ENCODE measurements around the gene SH3BP5.
A peak's percentile ranks its signal among the peaks of the same experiment; 100 is the strongest.

The SH3BP5 gene

DNA sequence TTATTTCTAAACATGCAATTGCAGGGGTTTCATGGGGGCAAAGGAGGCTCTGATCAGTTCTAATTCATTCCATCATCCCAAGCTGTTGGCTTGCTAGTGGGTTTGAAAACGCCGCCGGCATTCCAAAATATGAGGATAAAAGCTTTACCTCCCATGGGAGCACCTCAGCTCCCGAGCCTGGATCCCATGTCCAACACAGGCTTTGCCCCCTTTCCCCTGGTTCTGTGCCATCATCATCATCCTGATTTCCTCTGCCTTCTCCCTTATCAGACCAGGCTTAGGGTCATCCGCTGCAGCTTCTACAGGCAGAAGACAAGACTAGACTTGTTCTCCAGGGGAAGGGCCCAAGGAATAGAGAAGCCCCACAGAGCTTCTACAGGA lies 25.4 kb downstream of the SH3BP5 start:
- Histone ChIP-seq H3K9ac (ENCODE audit: low read length) (no peak overlapping the region), H3K23ac (ENCODE audit: low read length in 2 of 2) (no peak overlapping the region), H2BK120ac (ENCODE audit: low read depth, low read length) (no peak overlapping the region), H4K91ac (ENCODE audit: low read length) (no peak overlapping the region), H2BK5ac (ENCODE audit: low read depth, low read length, poor library complexity, severe bottlenecking) (no peak overlapping the region), H3K4me1 (ENCODE audit: control insufficient read depth, insufficient read depth, low read depth, low read length) (peaks cover 1% of the 10 kb centered on the region), H2BK12ac (ENCODE audit: low read length in 2 of 2) (peak overlapping the region in 1 of 2 experiments; percentile 8), H3K79me1 (replicated peaks; ENCODE audit: low read length, poor library complexity, severe bottlenecking) (peaks cover 2% of the 10 kb centered on the region), H2AFZ (ENCODE audit: low read depth, low read length) (no peak overlapping the region), H4K8ac (ENCODE audit: low read length) (no peak overlapping the region), H2AK5ac (ENCODE audit: low read length, severe bottlenecking) (no peak overlapping the region), H3K4me2 (ENCODE audit: low read length, poor library complexity, severe bottlenecking) (no peak overlapping the region), H3K18ac (ENCODE audit: low read depth in 1 of 2, low read length in 2 of 2) (no peak overlapping the region), H3K14ac (ENCODE audit: low read length in 2 of 2) (peak overlapping the region in 1 of 2 experiments; percentile 11), H3K9me3 (ENCODE audit: control insufficient read depth, low read length) (no peaks in the 10 kb centered on the region), H3K27me3 (ENCODE audit: control insufficient read depth in 1 of 2, insufficient read depth in 1 of 2, low read length in 2 of 2) (no peaks in the 10 kb centered on the region), H3K4me3 (ENCODE audit: insufficient read depth in 1 of 2, low read depth in 1 of 2, low read length in 2 of 2) (no peak overlapping the region), H3K27ac (ENCODE audit: low read length, poor library complexity, severe bottlenecking) (no peak overlapping the region), H2BK15ac (ENCODE audit: low read depth, poor library complexity, severe bottlenecking) (no peak overlapping the region), H3K4ac (ENCODE audit: low read depth in 1 of 2, low read length in 2 of 2) (no peak overlapping the region), H3K36me3 (ENCODE audit: control insufficient read depth in 1 of 2, insufficient read depth in 2 of 2, low read depth in 1 of 2, low read length in 2 of 2) (peaks cover 6 to 42% of the 10 kb centered on the region in 2 experiments)
- 98% methylated on average over 5 of the region's 5 CpGs for WGBS
- no peak for DNase-seq

DNA sequence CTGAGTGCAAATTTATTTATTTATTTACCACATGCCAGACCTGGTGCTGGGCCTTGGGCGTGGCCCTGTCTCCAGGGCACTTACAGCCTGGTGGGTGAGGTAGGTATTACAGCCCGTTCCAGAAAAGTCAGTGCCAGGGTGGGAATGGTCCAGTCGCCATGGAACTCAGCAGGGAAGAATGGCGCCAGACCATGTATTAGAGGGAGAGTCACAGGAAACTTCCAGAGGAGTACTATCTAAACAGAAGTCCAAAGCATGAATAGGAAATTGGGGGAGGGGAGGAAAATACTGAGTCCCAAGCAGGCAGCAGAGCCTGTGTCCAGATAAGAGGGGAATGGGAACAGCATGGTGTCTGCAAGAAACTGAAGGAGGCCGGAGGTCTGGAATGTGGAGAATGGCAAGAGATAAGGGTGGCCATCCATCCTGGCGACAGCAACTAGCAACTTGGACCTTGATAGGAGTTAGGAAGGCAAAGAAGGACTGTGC lies 27.0 kb downstream of the SH3BP5 start:
- Histone ChIP-seq H3K27me3 (ENCODE audit: control insufficient read depth in 1 of 2, insufficient read depth in 1 of 2, low read length in 2 of 2) (no peaks in the 10 kb centered on the region), H2BK120ac (ENCODE audit: low read depth, low read length) (no peak overlapping the region), H3K36me3 (ENCODE audit: control insufficient read depth in 1 of 2, insufficient read depth in 2 of 2, low read depth in 1 of 2, low read length in 2 of 2) (peaks cover 6 to 44% of the 10 kb centered on the region in 2 experiments), H3K4me3 (ENCODE audit: insufficient read depth in 1 of 2, low read depth in 1 of 2, low read length in 2 of 2) (no peak overlapping the region), H3K4ac (ENCODE audit: low read depth in 1 of 2, low read length in 2 of 2) (no peak overlapping the region), H3K4me2 (ENCODE audit: low read length, poor library complexity, severe bottlenecking) (no peak overlapping the region), H3K23ac (ENCODE audit: low read length in 2 of 2) (no peak overlapping the region), H3K14ac (ENCODE audit: low read length in 2 of 2) (no peak overlapping the region), H2BK5ac (ENCODE audit: low read depth, low read length, poor library complexity, severe bottlenecking) (no peak overlapping the region), H2BK12ac (ENCODE audit: low read length in 2 of 2) (no peak overlapping the region), H3K4me1 (ENCODE audit: control insufficient read depth, insufficient read depth, low read depth, low read length) (peaks cover 3% of the 10 kb centered on the region), H3K79me1 (replicated peaks; ENCODE audit: low read length, poor library complexity, severe bottlenecking) (peaks cover 2% of the 10 kb centered on the region), H2AFZ (ENCODE audit: low read depth, low read length) (no peak overlapping the region), H3K9me3 (ENCODE audit: control insufficient read depth, low read length) (no peaks in the 10 kb centered on the region), H3K18ac (ENCODE audit: low read depth in 1 of 2, low read length in 2 of 2) (peak overlapping the region in 1 of 2 experiments; percentile 10), H2AK5ac (ENCODE audit: low read length, severe bottlenecking) (no peak overlapping the region), H4K8ac (ENCODE audit: low read length) (peak overlapping the region; percentile 8), H3K27ac (ENCODE audit: low read length, poor library complexity, severe bottlenecking) (no peak overlapping the region), H2BK15ac (ENCODE audit: low read depth, poor library complexity, severe bottlenecking) (no peak overlapping the region), H4K91ac (ENCODE audit: low read length) (no peak overlapping the region), H3K9ac (ENCODE audit: low read length) (no peak overlapping the region)
- 32% methylated on average over 6 of the region's 6 CpGs for WGBS
- DNase-seq: peak; percentile 42

DNA sequence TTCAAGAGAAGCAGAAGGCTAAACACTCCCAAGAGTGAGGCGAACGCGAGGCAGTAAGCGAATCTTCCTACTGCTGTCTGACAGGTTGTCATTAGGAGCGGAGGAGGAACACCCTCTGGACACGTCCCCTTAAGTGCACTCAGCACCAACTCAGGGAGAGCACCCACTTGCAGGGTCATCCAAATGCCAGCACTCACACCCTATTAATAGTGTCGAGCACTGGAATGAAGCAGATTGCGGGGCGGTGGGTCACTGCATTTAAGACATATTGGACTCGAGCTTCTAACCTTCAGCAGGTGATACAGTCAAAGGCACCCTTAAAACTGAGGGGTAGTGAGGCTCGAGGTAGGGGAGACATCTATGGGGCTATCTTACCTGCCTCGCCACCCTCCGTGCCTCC lies 28.7 kb downstream of the SH3BP5 start:
- no peak overlapping the region for H2AK5ac ChIP-seq (ENCODE audit: low read length, severe bottlenecking)
- H2AFZ ChIP-seq (ENCODE audit: low read depth, low read length): no peak overlapping the region
- H2BK15ac ChIP-seq (ENCODE audit: low read depth, poor library complexity, severe bottlenecking): no peak overlapping the region
- H4K8ac ChIP-seq (ENCODE audit: low read length): no peak overlapping the region
- no peaks in the 10 kb centered on the region for H3K9me3 ChIP-seq (ENCODE audit: control insufficient read depth, low read length)
- H3K4ac ChIP-seq (ENCODE audit: low read depth in 1 of 2, low read length in 2 of 2): no peak overlapping the region
- no peaks in the 10 kb centered on the region for H3K27me3 ChIP-seq (ENCODE audit: control insufficient read depth in 1 of 2, insufficient read depth in 1 of 2, low read length in 2 of 2)
- H3K18ac ChIP-seq (ENCODE audit: low read depth in 1 of 2, low read length in 2 of 2): peak overlapping the region in 1 of 2 experiments; percentile 24
- no peak overlapping the region for H3K4me3 ChIP-seq (ENCODE audit: insufficient read depth in 1 of 2, low read depth in 1 of 2, low read length in 2 of 2)
- H4K91ac ChIP-seq (ENCODE audit: low read length): no peak overlapping the region
- H2BK12ac ChIP-seq (ENCODE audit: low read length in 2 of 2): no peak overlapping the region
- peaks cover 2% of the 10 kb centered on the region for H3K79me1 ChIP-seq (replicated peaks; ENCODE audit: low read length, poor library complexity, severe bottlenecking)
- WGBS: 97% methylated on average over 13 of the region's 13 CpGs
- no peak overlapping the region for H3K27ac ChIP-seq (ENCODE audit: low read length, poor library complexity, severe bottlenecking)
- no peak overlapping the region for H3K23ac ChIP-seq (ENCODE audit: low read length in 2 of 2)
- no peak overlapping the region for H3K4me2 ChIP-seq (ENCODE audit: low read length, poor library complexity, severe bottlenecking)
- no peak overlapping the region for H3K14ac ChIP-seq (ENCODE audit: low read length in 2 of 2)
- no peak overlapping the region for H2BK120ac ChIP-seq (ENCODE audit: low read depth, low read length)
- no peak for DNase-seq
- H2BK5ac ChIP-seq (ENCODE audit: low read depth, low read length, poor library complexity, severe bottlenecking): no peak overlapping the region
- peaks cover 6 to 47% of the 10 kb centered on the region in 2 experiments for H3K36me3 ChIP-seq (ENCODE audit: control insufficient read depth in 1 of 2, insufficient read depth in 2 of 2, low read depth in 1 of 2, low read length in 2 of 2)
- no peak overlapping the region for H3K9ac ChIP-seq (ENCODE audit: low read length)
- H3K4me1 ChIP-seq (ENCODE audit: control insufficient read depth, insufficient read depth, low read depth, low read length): peaks cover 3% of the 10 kb centered on the region

- H3K4ac ChIP-seq (ENCODE audit: low read depth in 1 of 2, low read length in 2 of 2): no peak overlapping the region
Observed at GRCh38 chr3:15303216-15303615, 29.2 kb downstream of the SH3BP5 start.

More at GRCh38 chr3:15303216-15303615, 29.2 kb downstream of the SH3BP5 start:
- Histone ChIP-seq H3K36me3 (ENCODE audit: control insufficient read depth in 1 of 2, insufficient read depth in 2 of 2, low read depth in 1 of 2, low read length in 2 of 2) (peaks cover 6 to 52% of the 10 kb centered on the region in 2 experiments), H2BK5ac (ENCODE audit: low read depth, low read length, poor library complexity, severe bottlenecking) (no peak overlapping the region), H4K8ac (ENCODE audit: low read length) (no peak overlapping the region), H2BK12ac (ENCODE audit: low read length in 2 of 2) (no peak overlapping the region), H2BK120ac (ENCODE audit: low read depth, low read length) (no peak overlapping the region), H2BK15ac (ENCODE audit: low read depth, poor library complexity, severe bottlenecking) (no peak overlapping the region), H2AFZ (ENCODE audit: low read depth, low read length) (no peak overlapping the region), H3K18ac (ENCODE audit: low read depth in 1 of 2, low read length in 2 of 2) (no peak overlapping the region), H3K9ac (ENCODE audit: low read length) (no peak overlapping the region), H3K79me1 (replicated peaks; ENCODE audit: low read length, poor library complexity, severe bottlenecking) (peaks cover 2% of the 10 kb centered on the region), H3K9me3 (ENCODE audit: control insufficient read depth, low read length) (no peaks in the 10 kb centered on the region), H3K14ac (ENCODE audit: low read length in 2 of 2) (no peak overlapping the region), H3K4me3 (ENCODE audit: insufficient read depth in 1 of 2, low read depth in 1 of 2, low read length in 2 of 2) (no peak overlapping the region), H3K27ac (ENCODE audit: low read length, poor library complexity, severe bottlenecking) (no peak overlapping the region), H4K91ac (ENCODE audit: low read length) (no peak overlapping the region), H2AK5ac (ENCODE audit: low read length, severe bottlenecking) (no peak overlapping the region), H3K23ac (ENCODE audit: low read length in 2 of 2) (no peak overlapping the region), H3K4me2 (ENCODE audit: low read length, poor library complexity, severe bottlenecking) (no peak overlapping the region), H3K4me1 (ENCODE audit: control insufficient read depth, insufficient read depth, low read depth, low read length) (peaks cover 3% of the 10 kb centered on the region), H3K27me3 (ENCODE audit: control insufficient read depth in 1 of 2, insufficient read depth in 1 of 2, low read length in 2 of 2) (no peaks in the 10 kb centered on the region)
- DNase-seq: no peak
- 97% methylated on average over 8 of the region's 8 CpGs for WGBS

Data from mesenchymal stem cell (in vitro differentiated cells and primary cell).